GM18868 (cell line): ENCODE data around the gene OPCML.

Experiments used
- ATAC-seq: cut with Tn5 transposase; IDR thresholded peaks from one replicate; pipeline ENCODE4 v1.9.1; 2021; ENCODE audit warnings: mild to moderate bottlenecking, moderate library complexity; ENCODE audit not compliant: unreplicated experiment

Gene OPCML

GRCh38 chr11:133081730-133082452, 450.4 kb downstream of the OPCML start:
- ATAC-seq: no peak

- no peak for ATAC-seq
These were observed 451.3 kb downstream of the OPCML start for GRCh38 chr11:133081020-133081419.

GRCh38 chr11:133078591-133079404, 453.5 kb downstream of the OPCML start:
- peak; percentile 34 for ATAC-seq

- no peak for ATAC-seq
These were observed 454.3 kb downstream of the OPCML start for GRCh38 chr11:133078012-133078411.

GRCh38 chr11:133075351-133075750, 456.9 kb downstream of the OPCML start:
- ATAC-seq: no peak

- ATAC-seq: no peak
These were observed 459.3 kb downstream of the OPCML start for GRCh38 chr11:133072858-133073582.

- ATAC-seq: no peak
These were observed 459.9 kb downstream of the OPCML start for GRCh38 chr11:133072378-133072777.

GRCh38 chr11:133070791-133071190, 461.5 kb downstream of the OPCML start:
- ATAC-seq: no peak

- no peak for ATAC-seq
These were observed 462.1 kb downstream of the OPCML start for GRCh38 chr11:133070021-133070713.

- ATAC-seq: no peak
These were observed 466.3 kb downstream of the OPCML start for GRCh38 chr11:133065847-133066485.

- ATAC-seq: no peak
These were observed 467.3 kb downstream of the OPCML start for GRCh38 chr11:133064961-133065360.

- no peak for ATAC-seq
These were observed 468.0 kb downstream of the OPCML start for GRCh38 chr11:133064152-133064877.

- ATAC-seq: no peak
These were observed 473.8 kb downstream of the OPCML start for GRCh38 chr11:133058501-133058900.

- no peak for ATAC-seq
These were observed 479.1 kb downstream of the OPCML start for GRCh38 chr11:133053124-133053776.

- ATAC-seq: no peak
These were observed 479.8 kb downstream of the OPCML start for GRCh38 chr11:133052537-133052936.

GRCh38 chr11:133049244-133050019, 482.9 kb downstream of the OPCML start:
- no peak for ATAC-seq

GRCh38 chr11:133048270-133048669, 484.0 kb downstream of the OPCML start:
- ATAC-seq: no peak

- ATAC-seq: no peak
These were observed 484.6 kb downstream of the OPCML start for GRCh38 chr11:133047771-133048115.
